ENCODE data around the gene MBNL2. TPM values are rescaled to one million over a fixed set of nuclear protein-coding genes. Genes with fewer than 3 reads are reported as not detected.

The MBNL2 gene
- total RNA-seq, 1 experiment from 2014 or later, result 0.17 TPM

GRCh38 chr13:97423300-97424045, 201.3 kb downstream of the MBNL2 start:
- H2BK15ac ChIP-seq (ENCODE audit: low read depth, low read length), result no peak overlapping the region
- no CpG with 5 or more reads among the region's 8 CpGs for WGBS (ENCODE audit: extremely low coverage, insufficient read length, low lambda C conversion rate)
- H3K4me1 Mint-ChIP-seq, result peaks cover 1 to 2% of the 10 kb centered on the region in 2 experiments
- H3K9me3 ChIP-seq (ENCODE audit: control insufficient read depth, low read depth, low read length), result no peaks in the 10 kb centered on the region
- no peak overlapping the region for H2BK120ac ChIP-seq (ENCODE audit: low read depth, low read length, poor library complexity, severe bottlenecking)
- H3K79me1 ChIP-seq (ENCODE audit: insufficient read depth, low read depth, low read length, poor library complexity, severe bottlenecking), result no peaks in the 10 kb centered on the region
- no peak overlapping the region for H2BK5ac ChIP-seq (ENCODE audit: insufficient read length, low read length)
- DNase-seq, result no peak
- no peaks in the 10 kb centered on the region for H3K4me1 ChIP-seq (ENCODE audit: insufficient read depth, low read length)
- no peak overlapping the region for H3K27ac ChIP-seq (ENCODE audit: insufficient read length, low read depth, low read length)
- no peak overlapping the region for H3K23ac ChIP-seq (ENCODE audit: insufficient read length, low read depth, low read length)
- no peak overlapping the region for H3K9ac ChIP-seq (ENCODE audit: extremely low read depth, insufficient read length, low read length)
- no peaks in the 10 kb centered on the region for H3K27me3 ChIP-seq (ENCODE audit: insufficient read depth, low read length)
- H4K20me1 ChIP-seq (ENCODE audit: control insufficient read depth, insufficient read depth, insufficient read length), result no peaks in the 10 kb centered on the region
- H3K36me3 Mint-ChIP-seq (ENCODE audit: insufficient read depth in 1 of 3, low read depth in 3 of 3), result no peaks in the 10 kb centered on the region
- H2AFZ ChIP-seq (ENCODE audit: low read length), result no peak overlapping the region
- no peak overlapping the region for H4K91ac ChIP-seq (ENCODE audit: insufficient read length, low read depth, low read length)
- no peak overlapping the region for H3K18ac ChIP-seq (ENCODE audit: insufficient read length, low read depth, low read length)
- TF ChIP-seq, protein P1, sequence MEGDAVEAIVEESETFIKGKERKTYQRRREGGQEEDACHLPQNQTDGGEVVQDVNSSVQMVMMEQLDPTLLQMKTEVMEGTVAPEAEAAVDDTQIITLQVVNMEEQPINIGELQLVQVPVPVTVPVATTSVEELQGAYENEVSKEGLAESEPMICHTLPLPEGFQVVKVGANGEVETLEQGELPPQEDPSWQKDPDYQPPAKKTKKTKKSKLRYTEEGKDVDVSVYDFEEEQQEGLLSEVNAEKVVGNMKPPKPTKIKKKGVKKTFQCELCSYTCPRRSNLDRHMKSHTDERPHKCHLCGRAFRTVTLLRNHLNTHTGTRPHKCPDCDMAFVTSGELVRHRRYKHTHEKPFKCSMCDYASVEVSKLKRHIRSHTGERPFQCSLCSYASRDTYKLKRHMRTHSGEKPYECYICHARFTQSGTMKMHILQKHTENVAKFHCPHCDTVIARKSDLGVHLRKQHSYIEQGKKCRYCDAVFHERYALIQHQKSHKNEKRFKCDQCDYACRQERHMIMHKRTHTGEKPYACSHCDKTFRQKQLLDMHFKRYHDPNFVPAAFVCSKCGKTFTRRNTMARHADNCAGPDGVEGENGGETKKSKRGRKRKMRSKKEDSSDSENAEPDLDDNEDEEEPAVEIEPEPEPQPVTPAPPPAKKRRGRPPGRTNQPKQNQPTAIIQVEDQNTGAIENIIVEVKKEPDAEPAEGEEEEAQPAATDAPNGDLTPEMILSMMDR (conservative IDR thresholded peaks at IDR 0.05), result no peak
- H2BK20ac ChIP-seq (ENCODE audit: low read depth, low read length, poor library complexity, severe bottlenecking), result no peak overlapping the region
- H3K9me3 Mint-ChIP-seq, result no peaks in the 10 kb centered on the region
- H2AK5ac ChIP-seq (ENCODE audit: insufficient read length, low read length), result no peak overlapping the region
- no peaks in the 10 kb centered on the region for H3K23me2 ChIP-seq (ENCODE audit: insufficient read length, low read depth, low read length, poor library complexity, severe bottlenecking)
- H3K56ac ChIP-seq (ENCODE audit: insufficient read length, low read depth, low read length), result no peak overlapping the region
- no peak overlapping the region for H3T11ph ChIP-seq (ENCODE audit: low read length)
- no peak overlapping the region for H3K4me3 Mint-ChIP-seq
- no peak overlapping the region for H3K27ac Mint-ChIP-seq
- H4K8ac ChIP-seq (replicated peaks; ENCODE audit: insufficient read length, low read depth, low read length), result no peak overlapping the region
- H3K79me2 ChIP-seq (ENCODE audit: insufficient read depth, low read length), result 0 out of 2 replicates have a peak, but pooled peaks cover 1% of the 10 kb centered on the region
- H3K4me2 ChIP-seq (ENCODE audit: insufficient read depth, insufficient read length, low read length), result no peak overlapping the region
- H3K14ac ChIP-seq (ENCODE audit: insufficient read depth, low read length), result no peak overlapping the region
- H3K27me3 Mint-ChIP-seq (ENCODE audit: low read depth), result peaks cover 2% of the 10 kb centered on the region; the same call in 1 of the 2 replicates
- H3K4ac ChIP-seq (ENCODE audit: low read depth, low read length), result no peak overlapping the region
- no peak overlapping the region for H2BK12ac ChIP-seq (ENCODE audit: insufficient read length, low read depth, low read length)
- no peak overlapping the region for H4K5ac ChIP-seq (ENCODE audit: insufficient read length, low read depth, low read length)

Measured in H9 (cell line).